ENCODE data around the gene E2F2.
"Not testable (repeated sequence)": the region's sequence is repeated elsewhere in the genome, so short reads cannot be mapped to it uniquely, and the experiment has no call there.

DNA sequence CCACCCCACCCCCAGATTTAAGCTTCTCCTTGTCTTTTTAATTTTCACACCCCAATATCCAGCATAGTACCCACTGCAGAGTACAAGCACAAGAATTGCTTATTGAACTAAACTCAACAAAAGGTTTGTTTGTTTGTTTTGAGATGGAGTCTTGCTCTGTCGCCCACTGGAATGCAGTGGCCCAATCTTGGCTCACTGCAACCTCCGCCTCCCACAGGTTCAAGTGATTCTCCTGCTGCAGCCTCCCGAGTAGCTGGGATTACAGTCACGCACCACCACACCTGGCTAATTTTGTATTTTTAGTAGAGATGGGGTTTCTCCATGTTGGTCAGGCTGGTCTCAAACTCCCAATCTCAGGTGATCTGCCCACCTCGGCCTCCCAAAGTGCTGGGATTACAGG lies 11.9 kb upstream of the E2F2 start:
- TF ChIP-seq, protein P1, sequence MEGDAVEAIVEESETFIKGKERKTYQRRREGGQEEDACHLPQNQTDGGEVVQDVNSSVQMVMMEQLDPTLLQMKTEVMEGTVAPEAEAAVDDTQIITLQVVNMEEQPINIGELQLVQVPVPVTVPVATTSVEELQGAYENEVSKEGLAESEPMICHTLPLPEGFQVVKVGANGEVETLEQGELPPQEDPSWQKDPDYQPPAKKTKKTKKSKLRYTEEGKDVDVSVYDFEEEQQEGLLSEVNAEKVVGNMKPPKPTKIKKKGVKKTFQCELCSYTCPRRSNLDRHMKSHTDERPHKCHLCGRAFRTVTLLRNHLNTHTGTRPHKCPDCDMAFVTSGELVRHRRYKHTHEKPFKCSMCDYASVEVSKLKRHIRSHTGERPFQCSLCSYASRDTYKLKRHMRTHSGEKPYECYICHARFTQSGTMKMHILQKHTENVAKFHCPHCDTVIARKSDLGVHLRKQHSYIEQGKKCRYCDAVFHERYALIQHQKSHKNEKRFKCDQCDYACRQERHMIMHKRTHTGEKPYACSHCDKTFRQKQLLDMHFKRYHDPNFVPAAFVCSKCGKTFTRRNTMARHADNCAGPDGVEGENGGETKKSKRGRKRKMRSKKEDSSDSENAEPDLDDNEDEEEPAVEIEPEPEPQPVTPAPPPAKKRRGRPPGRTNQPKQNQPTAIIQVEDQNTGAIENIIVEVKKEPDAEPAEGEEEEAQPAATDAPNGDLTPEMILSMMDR (IDR thresholded peaks at IDR 0.05): not testable (repeated sequence)
- not testable (repeated sequence) for TF ChIP-seq POLR2A (IDR thresholded peaks at IDR 0.05)
